ENCODE data around the gene HLF. TPM values are rescaled to one million over a fixed set of nuclear protein-coding genes. Genes with fewer than 3 reads are reported as not detected.

The HLF gene
- total and polyA plus RNA-seq, 2 experiments from 2014 or later, result 0.28 TPM; not detected in 1

DNA sequence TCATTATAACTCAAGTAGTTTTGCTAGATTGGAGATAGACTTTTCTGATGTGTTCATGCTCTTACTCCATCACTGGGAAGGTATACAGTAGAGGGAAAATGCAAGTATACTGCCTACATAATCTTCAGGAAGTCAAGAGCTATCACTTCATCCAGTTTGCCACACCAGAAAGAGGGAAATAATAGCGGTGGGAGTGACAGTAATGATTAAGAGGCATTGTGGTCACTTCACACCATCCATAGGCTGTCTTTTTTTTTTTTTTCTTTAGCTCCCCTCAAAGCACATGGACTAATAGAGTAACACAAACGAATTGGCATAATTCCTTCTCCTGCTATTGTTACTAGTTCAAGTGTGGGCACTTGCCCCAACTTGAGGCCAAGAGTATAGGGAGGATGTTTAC, 28.4 kb upstream of the HLF start:
- peaks cover 10% of the 10 kb centered on the region for H3K27me3 Mint-ChIP-seq (ENCODE audit: insufficient read depth, low read depth, poor library complexity)
- H3K9me3 Mint-ChIP-seq, result no peaks in the 10 kb centered on the region; the same call in 2 of the 3 replicates
- ATAC-seq, result no peak
- Histone ChIP-seq H2AFZ (no peak overlapping the region), H3K36me3 (ENCODE audit: insufficient read depth) (no peaks in the 10 kb centered on the region), H3K79me2 (replicated peaks; ENCODE audit: insufficient read depth) (no peaks in the 10 kb centered on the region), H3F3A (replicated peaks; ENCODE audit: low read depth) (no peaks in the 10 kb centered on the region), H3K4me2 (no peak overlapping the region), H3K9me2 (ENCODE audit: insufficient read depth) (no peaks in the 10 kb centered on the region), H4K20me1 (replicated peaks; ENCODE audit: insufficient read depth) (no peaks in the 10 kb centered on the region), H3K4me1 (ENCODE audit: insufficient read depth) (peaks cover 19% of the 10 kb centered on the region), H3K4me3 (no peak overlapping the region), H3K27ac (ENCODE audit: low read depth) (no peak overlapping the region), H3K27me3 (ENCODE audit: insufficient read depth) (peaks cover 5% of the 10 kb centered on the region)
- H3K27ac Mint-ChIP-seq, result no peak overlapping the region
- DNase-seq (ENCODE audit: low spot score), result no peak
- H3K4me1 Mint-ChIP-seq, result peaks cover 18% of the 10 kb centered on the region
- H3K36me3 Mint-ChIP-seq (ENCODE audit: low read depth), result no peaks in the 10 kb centered on the region
- H3K4me3 Mint-ChIP-seq, result no peak overlapping the region
- TF ChIP-seq, protein P1, sequence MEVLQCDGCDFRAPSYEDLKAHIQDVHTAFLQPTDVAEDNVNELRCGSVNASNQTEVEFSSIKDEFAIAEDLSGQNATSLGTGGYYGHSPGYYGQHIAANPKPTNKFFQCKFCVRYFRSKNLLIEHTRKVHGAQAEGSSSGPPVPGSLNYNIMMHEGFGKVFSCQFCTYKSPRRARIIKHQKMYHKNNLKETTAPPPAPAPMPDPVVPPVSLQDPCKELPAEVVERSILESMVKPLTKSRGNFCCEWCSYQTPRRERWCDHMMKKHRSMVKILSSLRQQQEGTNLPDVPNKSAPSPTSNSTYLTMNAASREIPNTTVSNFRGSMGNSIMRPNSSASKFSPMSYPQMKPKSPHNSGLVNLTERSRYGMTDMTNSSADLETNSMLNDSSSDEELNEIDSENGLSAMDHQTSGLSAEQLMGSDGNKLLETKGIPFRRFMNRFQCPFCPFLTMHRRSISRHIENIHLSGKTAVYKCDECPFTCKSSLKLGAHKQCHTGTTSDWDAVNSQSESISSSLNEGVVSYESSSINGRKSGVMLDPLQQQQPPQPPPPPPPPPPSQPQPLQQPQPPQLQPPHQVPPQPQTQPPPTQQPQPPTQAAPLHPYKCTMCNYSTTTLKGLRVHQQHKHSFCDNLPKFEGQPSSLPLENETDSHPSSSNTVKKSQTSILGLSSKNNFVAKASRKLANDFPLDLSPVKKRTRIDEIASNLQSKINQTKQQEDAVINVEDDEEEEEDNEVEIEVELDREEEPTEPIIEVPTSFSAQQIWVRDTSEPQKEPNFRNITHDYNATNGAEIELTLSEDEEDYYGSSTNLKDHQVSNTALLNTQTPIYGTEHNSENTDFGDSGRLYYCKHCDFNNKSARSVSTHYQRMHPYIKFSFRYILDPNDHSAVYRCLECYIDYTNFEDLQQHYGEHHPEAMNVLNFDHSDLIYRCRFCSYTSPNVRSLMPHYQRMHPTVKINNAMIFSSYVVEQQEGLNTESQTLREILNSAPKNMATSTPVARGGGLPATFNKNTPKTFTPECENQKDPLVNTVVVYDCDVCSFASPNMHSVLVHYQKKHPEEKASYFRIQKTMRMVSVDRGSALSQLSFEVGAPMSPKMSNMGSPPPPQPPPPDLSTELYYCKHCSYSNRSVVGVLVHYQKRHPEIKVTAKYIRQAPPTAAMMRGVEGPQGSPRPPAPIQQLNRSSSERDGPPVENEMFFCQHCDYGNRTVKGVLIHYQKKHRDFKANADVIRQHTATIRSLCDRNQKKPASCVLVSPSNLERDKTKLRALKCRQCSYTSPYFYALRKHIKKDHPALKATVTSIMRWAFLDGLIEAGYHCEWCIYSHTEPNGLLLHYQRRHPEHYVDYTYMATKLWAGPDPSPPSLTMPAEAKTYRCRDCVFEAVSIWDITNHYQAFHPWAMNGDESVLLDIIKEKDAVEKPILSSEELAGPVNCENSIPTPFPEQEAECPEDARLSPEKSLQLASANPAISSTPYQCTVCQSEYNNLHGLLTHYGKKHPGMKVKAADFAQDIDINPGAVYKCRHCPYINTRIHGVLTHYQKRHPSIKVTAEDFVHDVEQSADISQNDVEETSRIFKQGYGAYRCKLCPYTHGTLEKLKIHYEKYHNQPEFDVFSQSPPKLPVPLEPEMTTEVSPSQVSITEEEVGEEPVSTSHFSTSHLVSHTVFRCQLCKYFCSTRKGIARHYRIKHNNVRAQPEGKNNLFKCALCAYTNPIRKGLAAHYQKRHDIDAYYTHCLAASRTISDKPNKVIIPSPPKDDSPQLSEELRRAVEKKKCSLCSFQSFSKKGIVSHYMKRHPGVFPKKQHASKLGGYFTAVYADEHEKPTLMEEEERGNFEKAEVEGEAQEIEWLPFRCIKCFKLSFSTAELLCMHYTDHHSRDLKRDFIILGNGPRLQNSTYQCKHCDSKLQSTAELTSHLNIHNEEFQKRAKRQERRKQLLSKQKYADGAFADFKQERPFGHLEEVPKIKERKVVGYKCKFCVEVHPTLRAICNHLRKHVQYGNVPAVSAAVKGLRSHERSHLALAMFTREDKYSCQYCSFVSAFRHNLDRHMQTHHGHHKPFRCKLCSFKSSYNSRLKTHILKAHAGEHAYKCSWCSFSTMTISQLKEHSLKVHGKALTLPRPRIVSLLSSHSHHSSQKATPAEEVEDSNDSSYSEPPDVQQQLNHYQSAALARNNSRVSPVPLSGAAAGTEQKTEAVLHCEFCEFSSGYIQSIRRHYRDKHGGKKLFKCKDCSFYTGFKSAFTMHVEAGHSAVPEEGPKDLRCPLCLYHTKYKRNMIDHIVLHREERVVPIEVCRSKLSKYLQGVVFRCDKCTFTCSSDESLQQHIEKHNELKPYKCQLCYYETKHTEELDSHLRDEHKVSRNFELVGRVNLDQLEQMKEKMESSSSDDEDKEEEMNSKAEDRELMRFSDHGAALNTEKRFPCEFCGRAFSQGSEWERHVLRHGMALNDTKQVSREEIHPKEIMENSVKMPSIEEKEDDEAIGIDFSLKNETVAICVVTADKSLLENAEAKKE (CRISPR knock-in tag; IDR thresholded peaks at IDR 0.05), result no peak
- no peak for TF ChIP-seq JUNB (IDR thresholded peaks at IDR 0.05; ENCODE audit: unreplicated experiment)
- no peak for TF ChIP-seq CREB1 (CRISPR knock-in tag; IDR thresholded peaks at IDR 0.05; ENCODE audit: low read depth)
- TF ChIP-seq EZH2phosphoT487 (IDR thresholded peaks at IDR 0.05; ENCODE audit: unreplicated experiment), result no peak
- no peak for TF ChIP-seq NANOG (IDR thresholded peaks at IDR 0.05; ENCODE audit: borderline replicate concordance)
- TF ChIP-seq ZNF331 (CRISPR knock-in tag; IDR thresholded peaks at IDR 0.05; ENCODE audit: low read depth), result no peak
- TF ChIP-seq STAT1 (IDR thresholded peaks at IDR 0.05; ENCODE audit: unreplicated experiment), result no peak
- no peak for TF ChIP-seq ZNF114 (CRISPR knock-in tag; IDR thresholded peaks at IDR 0.05)
- TF ChIP-seq, protein P2, sequence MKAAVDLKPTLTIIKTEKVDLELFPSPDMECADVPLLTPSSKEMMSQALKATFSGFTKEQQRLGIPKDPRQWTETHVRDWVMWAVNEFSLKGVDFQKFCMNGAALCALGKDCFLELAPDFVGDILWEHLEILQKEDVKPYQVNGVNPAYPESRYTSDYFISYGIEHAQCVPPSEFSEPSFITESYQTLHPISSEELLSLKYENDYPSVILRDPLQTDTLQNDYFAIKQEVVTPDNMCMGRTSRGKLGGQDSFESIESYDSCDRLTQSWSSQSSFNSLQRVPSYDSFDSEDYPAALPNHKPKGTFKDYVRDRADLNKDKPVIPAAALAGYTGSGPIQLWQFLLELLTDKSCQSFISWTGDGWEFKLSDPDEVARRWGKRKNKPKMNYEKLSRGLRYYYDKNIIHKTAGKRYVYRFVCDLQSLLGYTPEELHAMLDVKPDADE (IDR thresholded peaks at IDR 0.05), result no peak
- TF ChIP-seq EZH2 (IDR thresholded peaks at IDR 0.05; ENCODE audit: low read depth, unreplicated experiment), result no peak
- TF ChIP-seq, protein P3, sequence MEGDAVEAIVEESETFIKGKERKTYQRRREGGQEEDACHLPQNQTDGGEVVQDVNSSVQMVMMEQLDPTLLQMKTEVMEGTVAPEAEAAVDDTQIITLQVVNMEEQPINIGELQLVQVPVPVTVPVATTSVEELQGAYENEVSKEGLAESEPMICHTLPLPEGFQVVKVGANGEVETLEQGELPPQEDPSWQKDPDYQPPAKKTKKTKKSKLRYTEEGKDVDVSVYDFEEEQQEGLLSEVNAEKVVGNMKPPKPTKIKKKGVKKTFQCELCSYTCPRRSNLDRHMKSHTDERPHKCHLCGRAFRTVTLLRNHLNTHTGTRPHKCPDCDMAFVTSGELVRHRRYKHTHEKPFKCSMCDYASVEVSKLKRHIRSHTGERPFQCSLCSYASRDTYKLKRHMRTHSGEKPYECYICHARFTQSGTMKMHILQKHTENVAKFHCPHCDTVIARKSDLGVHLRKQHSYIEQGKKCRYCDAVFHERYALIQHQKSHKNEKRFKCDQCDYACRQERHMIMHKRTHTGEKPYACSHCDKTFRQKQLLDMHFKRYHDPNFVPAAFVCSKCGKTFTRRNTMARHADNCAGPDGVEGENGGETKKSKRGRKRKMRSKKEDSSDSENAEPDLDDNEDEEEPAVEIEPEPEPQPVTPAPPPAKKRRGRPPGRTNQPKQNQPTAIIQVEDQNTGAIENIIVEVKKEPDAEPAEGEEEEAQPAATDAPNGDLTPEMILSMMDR (conservative IDR thresholded peaks at IDR 0.05; ENCODE audit: low read depth in 2 of 2), result no peak
- TF ChIP-seq, protein P4, sequence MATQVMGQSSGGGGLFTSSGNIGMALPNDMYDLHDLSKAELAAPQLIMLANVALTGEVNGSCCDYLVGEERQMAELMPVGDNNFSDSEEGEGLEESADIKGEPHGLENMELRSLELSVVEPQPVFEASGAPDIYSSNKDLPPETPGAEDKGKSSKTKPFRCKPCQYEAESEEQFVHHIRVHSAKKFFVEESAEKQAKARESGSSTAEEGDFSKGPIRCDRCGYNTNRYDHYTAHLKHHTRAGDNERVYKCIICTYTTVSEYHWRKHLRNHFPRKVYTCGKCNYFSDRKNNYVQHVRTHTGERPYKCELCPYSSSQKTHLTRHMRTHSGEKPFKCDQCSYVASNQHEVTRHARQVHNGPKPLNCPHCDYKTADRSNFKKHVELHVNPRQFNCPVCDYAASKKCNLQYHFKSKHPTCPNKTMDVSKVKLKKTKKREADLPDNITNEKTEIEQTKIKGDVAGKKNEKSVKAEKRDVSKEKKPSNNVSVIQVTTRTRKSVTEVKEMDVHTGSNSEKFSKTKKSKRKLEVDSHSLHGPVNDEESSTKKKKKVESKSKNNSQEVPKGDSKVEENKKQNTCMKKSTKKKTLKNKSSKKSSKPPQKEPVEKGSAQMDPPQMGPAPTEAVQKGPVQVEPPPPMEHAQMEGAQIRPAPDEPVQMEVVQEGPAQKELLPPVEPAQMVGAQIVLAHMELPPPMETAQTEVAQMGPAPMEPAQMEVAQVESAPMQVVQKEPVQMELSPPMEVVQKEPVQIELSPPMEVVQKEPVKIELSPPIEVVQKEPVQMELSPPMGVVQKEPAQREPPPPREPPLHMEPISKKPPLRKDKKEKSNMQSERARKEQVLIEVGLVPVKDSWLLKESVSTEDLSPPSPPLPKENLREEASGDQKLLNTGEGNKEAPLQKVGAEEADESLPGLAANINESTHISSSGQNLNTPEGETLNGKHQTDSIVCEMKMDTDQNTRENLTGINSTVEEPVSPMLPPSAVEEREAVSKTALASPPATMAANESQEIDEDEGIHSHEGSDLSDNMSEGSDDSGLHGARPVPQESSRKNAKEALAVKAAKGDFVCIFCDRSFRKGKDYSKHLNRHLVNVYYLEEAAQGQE (IDR thresholded peaks at IDR 0.05; ENCODE audit: unreplicated experiment), result no peak
- no peak for TF ChIP-seq POLR2AphosphoS5 (IDR thresholded peaks at IDR 0.05; ENCODE audit: low read depth)

All from GM23338 (cell line).